ENCODE measurements around the gene CAPRIN1. TPM values are rescaled to one million over a fixed set of nuclear protein-coding genes. Genes with fewer than 3 reads are reported as not detected.

Gene CAPRIN1, protein sequence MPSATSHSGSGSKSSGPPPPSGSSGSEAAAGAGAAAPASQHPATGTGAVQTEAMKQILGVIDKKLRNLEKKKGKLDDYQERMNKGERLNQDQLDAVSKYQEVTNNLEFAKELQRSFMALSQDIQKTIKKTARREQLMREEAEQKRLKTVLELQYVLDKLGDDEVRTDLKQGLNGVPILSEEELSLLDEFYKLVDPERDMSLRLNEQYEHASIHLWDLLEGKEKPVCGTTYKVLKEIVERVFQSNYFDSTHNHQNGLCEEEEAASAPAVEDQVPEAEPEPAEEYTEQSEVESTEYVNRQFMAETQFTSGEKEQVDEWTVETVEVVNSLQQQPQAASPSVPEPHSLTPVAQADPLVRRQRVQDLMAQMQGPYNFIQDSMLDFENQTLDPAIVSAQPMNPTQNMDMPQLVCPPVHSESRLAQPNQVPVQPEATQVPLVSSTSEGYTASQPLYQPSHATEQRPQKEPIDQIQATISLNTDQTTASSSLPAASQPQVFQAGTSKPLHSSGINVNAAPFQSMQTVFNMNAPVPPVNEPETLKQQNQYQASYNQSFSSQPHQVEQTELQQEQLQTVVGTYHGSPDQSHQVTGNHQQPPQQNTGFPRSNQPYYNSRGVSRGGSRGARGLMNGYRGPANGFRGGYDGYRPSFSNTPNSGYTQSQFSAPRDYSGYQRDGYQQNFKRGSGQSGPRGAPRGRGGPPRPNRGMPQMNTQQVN
- 100 to 1,000 TPM; 181 to 279 TPM for total RNA-seq
- 100 to 1,000 TPM; 205 to 243 TPM for polyA plus RNA-seq (ENCODE audit: insufficient read length in 2 of 2)
- long read RNA-seq, donor 1, full-length matches to known transcripts = 34 of 71 reads
- long read RNA-seq, donor 1, partial matches to known transcripts = 37 of 71 reads
- long read RNA-seq, donor 1, other reads (novel, unspliced or antisense) = 0 of 71 reads
- long read RNA-seq, donor 2, full-length matches to known transcripts = 15 of 40 reads
- long read RNA-seq, donor 2, partial matches to known transcripts = 25 of 40 reads
- long read RNA-seq, donor 2, other reads (novel, unspliced or antisense) = 0 of 40 reads
- long read RNA-seq, donor 3, full-length matches to known transcripts = 11 of 29 reads
- long read RNA-seq, donor 3, partial matches to known transcripts = 18 of 29 reads
- long read RNA-seq, donor 3, other reads (novel, unspliced or antisense) = 0 of 29 reads
- long read RNA-seq, donor 4, full-length matches to known transcripts = 33 of 58 reads
- long read RNA-seq, donor 4, partial matches to known transcripts = 25 of 58 reads
- long read RNA-seq, donor 4, other reads (novel, unspliced or antisense) = 0 of 58 reads

DNA sequence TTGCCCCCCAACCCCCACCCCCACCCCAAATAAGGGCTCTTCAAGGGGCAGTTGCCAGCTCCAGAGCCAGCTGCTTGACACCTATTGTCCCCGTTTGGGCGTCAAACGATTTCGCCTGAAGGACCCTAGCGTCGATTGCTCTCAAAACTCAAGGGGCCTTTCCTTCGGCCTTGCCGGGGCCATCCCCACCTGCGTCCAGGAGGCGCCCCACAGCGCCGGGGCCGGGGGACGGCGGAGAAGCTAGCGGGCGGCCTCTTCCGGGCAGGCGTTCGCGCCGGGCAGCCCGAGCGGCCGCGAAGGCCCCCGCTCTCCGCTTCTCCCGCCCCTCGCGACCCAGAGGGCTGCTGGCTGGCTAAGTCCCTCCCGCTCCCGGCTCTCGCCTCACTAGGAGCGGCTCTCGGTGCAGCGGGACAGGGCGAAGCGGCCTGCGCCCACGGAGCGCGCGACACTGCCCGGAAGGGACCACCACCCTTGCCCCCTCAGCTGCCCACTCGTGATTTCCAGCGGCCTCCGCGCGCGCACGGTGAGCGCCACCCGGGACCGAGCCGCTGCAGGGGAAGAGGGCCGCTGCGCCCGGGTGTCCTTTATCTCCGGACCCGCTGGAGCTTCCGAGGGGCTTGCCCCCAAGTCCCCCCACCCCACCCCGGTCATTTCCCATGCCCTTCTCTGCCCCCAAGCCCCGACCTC is at the start of gene CAPRIN1:
TSS of gene CAPRIN1 (plus strand) at position 383 of the 687 bp plus-strand sequence. CDS start 690 bp downstream, outside the sequence.
- Histone ChIP-seq H3K9me3 (ENCODE audit: control insufficient read depth, insufficient read depth, low read length) (no peaks in the 10 kb centered on the region), H3K4me3 (ENCODE audit: low read depth, low read length) (peak within 1 kb of the TSS; percentile 86), H3K36me3 (ENCODE audit: control insufficient read depth, insufficient read depth, low read length) (peaks cover 13% of the 10 kb centered on the region), H3K27me3 (ENCODE audit: control insufficient read depth, insufficient read depth, low read length) (no peaks in the 10 kb centered on the region), H3K27ac (ENCODE audit: low read depth, low read length) (peak within 1 kb of the TSS; percentile 98), H3K4me1 (ENCODE audit: control insufficient read depth, insufficient read depth, low read length) (peaks cover 12% of the 10 kb centered on the region)
- DNase-seq (ENCODE audit: low read depth in 4 of 6, low spot score in 6 of 6) = peak; percentile 75 to 96 (median 82)
- under 1% methylated on average over 57 of the region's 64 CpGs for WGBS (ENCODE audit: insufficient coverage)

GRCh38 chr11:34002420-34002819 is 49.1 kb upstream of the CAPRIN1 start:
- H3K27me3 ChIP-seq (ENCODE audit: control insufficient read depth, insufficient read depth, low read length) = no peaks in the 10 kb centered on the region
- 62% methylated on average over 3 of the region's 4 CpGs for WGBS (ENCODE audit: insufficient coverage)
- no peaks in the 10 kb centered on the region for H3K36me3 ChIP-seq (ENCODE audit: control insufficient read depth, insufficient read depth, low read length)
- H3K9me3 ChIP-seq (ENCODE audit: control insufficient read depth, insufficient read depth, low read length) = no peaks in the 10 kb centered on the region
- H3K4me3 ChIP-seq (ENCODE audit: low read depth, low read length) = no peak overlapping the region
- no peak overlapping the region for H3K27ac ChIP-seq (ENCODE audit: low read depth, low read length)
- DNase-seq (ENCODE audit: low read depth in 4 of 6, low spot score in 6 of 6) = no peak
- H3K4me1 ChIP-seq (ENCODE audit: control insufficient read depth, insufficient read depth, low read length) = no peaks in the 10 kb centered on the region

GRCh38 chr11:34004236-34004635 is 47.3 kb upstream of the CAPRIN1 start:
- Histone ChIP-seq H3K4me3 (ENCODE audit: low read depth, low read length) (no peak overlapping the region), H3K9me3 (ENCODE audit: control insufficient read depth, insufficient read depth, low read length) (no peaks in the 10 kb centered on the region), H3K27me3 (ENCODE audit: control insufficient read depth, insufficient read depth, low read length) (no peaks in the 10 kb centered on the region), H3K4me1 (ENCODE audit: control insufficient read depth, insufficient read depth, low read length) (no peaks in the 10 kb centered on the region), H3K36me3 (ENCODE audit: control insufficient read depth, insufficient read depth, low read length) (no peaks in the 10 kb centered on the region), H3K27ac (ENCODE audit: low read depth, low read length) (no peak overlapping the region)
- WGBS (ENCODE audit: insufficient coverage) = 100% methylated on average over 1 of the region's 3 CpGs
- DNase-seq (ENCODE audit: low read depth in 4 of 6, low spot score in 6 of 6) = no peak

- H3K4me1 ChIP-seq (ENCODE audit: control insufficient read depth, insufficient read depth, low read length) = no peaks in the 10 kb centered on the region
- H3K27me3 ChIP-seq (ENCODE audit: control insufficient read depth, insufficient read depth, low read length) = no peaks in the 10 kb centered on the region
- WGBS (ENCODE audit: insufficient coverage) = 60% methylated on average over 1 of the region's 2 CpGs
- no peak for DNase-seq (ENCODE audit: low read depth in 4 of 6, low spot score in 6 of 6)
- H3K9me3 ChIP-seq (ENCODE audit: control insufficient read depth, insufficient read depth, low read length) = no peaks in the 10 kb centered on the region
- no peak overlapping the region for H3K4me3 ChIP-seq (ENCODE audit: low read depth, low read length)
- no peak overlapping the region for H3K27ac ChIP-seq (ENCODE audit: low read depth, low read length)
- no peaks in the 10 kb centered on the region for H3K36me3 ChIP-seq (ENCODE audit: control insufficient read depth, insufficient read depth, low read length)
These were observed 44.7 kb upstream of the CAPRIN1 start for GRCh38 chr11:34006876-34007275.

DNA sequence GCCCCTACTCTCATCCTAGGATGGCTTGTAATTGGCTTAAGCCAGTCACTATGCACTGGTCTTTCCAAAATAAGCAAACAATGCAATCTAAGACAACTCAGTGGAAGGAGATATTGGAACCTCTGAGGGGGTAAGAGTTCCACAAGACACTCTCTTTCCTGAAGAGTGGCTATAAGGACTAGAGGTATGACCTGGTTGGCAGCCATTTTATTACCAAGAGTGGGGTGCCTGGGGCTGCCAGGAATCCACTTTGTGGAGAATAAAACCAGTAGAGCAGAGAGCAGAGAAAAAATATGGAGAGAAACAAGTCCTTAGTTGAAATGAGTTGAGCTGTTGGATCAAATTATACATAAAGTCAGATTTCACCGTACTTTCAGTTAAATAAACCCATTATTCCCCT is 38.8 kb upstream of the CAPRIN1 start:
- Histone ChIP-seq H3K9me3 (ENCODE audit: control insufficient read depth, insufficient read depth, low read length) (no peaks in the 10 kb centered on the region), H3K4me1 (ENCODE audit: control insufficient read depth, insufficient read depth, low read length) (no peaks in the 10 kb centered on the region), H3K4me3 (ENCODE audit: low read depth, low read length) (no peak overlapping the region), H3K36me3 (ENCODE audit: control insufficient read depth, insufficient read depth, low read length) (no peaks in the 10 kb centered on the region), H3K27ac (ENCODE audit: low read depth, low read length) (no peak overlapping the region), H3K27me3 (ENCODE audit: control insufficient read depth, insufficient read depth, low read length) (no peaks in the 10 kb centered on the region)
- no peak for DNase-seq (ENCODE audit: low read depth in 4 of 6, low spot score in 6 of 6)
- no CpG with 5 or more reads among the region's 1 CpG for WGBS (ENCODE audit: insufficient coverage)

GRCh38 chr11:34013898-34014571 is 37.5 kb upstream of the CAPRIN1 start:
- Histone ChIP-seq H3K4me1 (ENCODE audit: control insufficient read depth, insufficient read depth, low read length) (no peaks in the 10 kb centered on the region), H3K27me3 (ENCODE audit: control insufficient read depth, insufficient read depth, low read length) (no peaks in the 10 kb centered on the region), H3K36me3 (ENCODE audit: control insufficient read depth, insufficient read depth, low read length) (no peaks in the 10 kb centered on the region), H3K27ac (ENCODE audit: low read depth, low read length) (no peak overlapping the region), H3K4me3 (ENCODE audit: low read depth, low read length) (no peak overlapping the region), H3K9me3 (ENCODE audit: control insufficient read depth, insufficient read depth, low read length) (no peaks in the 10 kb centered on the region)
- DNase-seq (ENCODE audit: low read depth in 4 of 6, low spot score in 6 of 6) = no peak
- 100% methylated on average over 1 of the region's 4 CpGs for WGBS (ENCODE audit: insufficient coverage)

- H3K4me1 ChIP-seq (ENCODE audit: control insufficient read depth, insufficient read depth, low read length) = no peaks in the 10 kb centered on the region
- WGBS (ENCODE audit: insufficient coverage) = 77% methylated on average over 2 of the region's 3 CpGs
- H3K27ac ChIP-seq (ENCODE audit: low read depth, low read length) = no peak overlapping the region
- DNase-seq (ENCODE audit: low read depth in 4 of 6, low spot score in 6 of 6) = no peak
- H3K4me3 ChIP-seq (ENCODE audit: low read depth, low read length) = no peak overlapping the region
- no peaks in the 10 kb centered on the region for H3K27me3 ChIP-seq (ENCODE audit: control insufficient read depth, insufficient read depth, low read length)
- H3K36me3 ChIP-seq (ENCODE audit: control insufficient read depth, insufficient read depth, low read length) = no peaks in the 10 kb centered on the region
- no peaks in the 10 kb centered on the region for H3K9me3 ChIP-seq (ENCODE audit: control insufficient read depth, insufficient read depth, low read length)
These were observed 29.4 kb upstream of the CAPRIN1 start for GRCh38 chr11:34021977-34022735.

DNA sequence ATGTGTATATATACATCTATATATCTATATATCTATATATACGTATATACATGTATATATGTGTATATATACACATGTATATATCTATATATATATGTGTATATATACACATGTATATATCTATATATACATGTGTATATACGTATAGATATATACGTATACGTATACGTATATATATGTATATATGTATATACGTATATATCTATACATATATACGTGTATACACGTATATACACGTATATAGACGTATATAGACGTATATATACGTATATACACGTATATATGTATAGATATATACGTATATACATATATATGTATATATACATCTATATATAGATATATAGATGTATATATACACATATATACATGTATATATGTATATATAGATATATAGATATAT is 25.1 kb upstream of the CAPRIN1 start:
- H3K36me3 ChIP-seq (ENCODE audit: control insufficient read depth, insufficient read depth, low read length) = no peaks in the 10 kb centered on the region
- DNase-seq (ENCODE audit: low read depth in 4 of 6, low spot score in 6 of 6) = no peak
- WGBS (ENCODE audit: insufficient coverage) = no CpG with 5 or more reads among the region's 14 CpGs
- no peak overlapping the region for H3K27ac ChIP-seq (ENCODE audit: low read depth, low read length)
- no peak overlapping the region for H3K4me3 ChIP-seq (ENCODE audit: low read depth, low read length)
- no peaks in the 10 kb centered on the region for H3K27me3 ChIP-seq (ENCODE audit: control insufficient read depth, insufficient read depth, low read length)
- peaks cover 10% of the 10 kb centered on the region for H3K4me1 ChIP-seq (ENCODE audit: control insufficient read depth, insufficient read depth, low read length)
- no peaks in the 10 kb centered on the region for H3K9me3 ChIP-seq (ENCODE audit: control insufficient read depth, insufficient read depth, low read length)
